Body of pancreas (tissue), 4 donors: Measurements from ENCODE around the gene CHST13.

Source experiments
- POLR2A ChIP-seq, 3 donors: fragments of 450-650 bp; IDR thresholded peaks; one replicate each; pipeline ENCODE4 v1.6.1; 2016; ENCODE audit warnings: antibody characterized with exemption in 3 of 3, mild to moderate bottlenecking in 2 of 3
- TF ChIP-seq, protein P1 (sequence below), 7 experiments: fragments of 450-650 bp in 4 of 7; fragments of 200-600 bp in 3 of 7; sonication (generic) in 3 of 7; IDR thresholded peaks; one replicate each; pipeline ENCODE4 v1.5.1; 2016 to 2019; ENCODE audit warnings: antibody characterized with exemption in 7 of 7

DNA sequence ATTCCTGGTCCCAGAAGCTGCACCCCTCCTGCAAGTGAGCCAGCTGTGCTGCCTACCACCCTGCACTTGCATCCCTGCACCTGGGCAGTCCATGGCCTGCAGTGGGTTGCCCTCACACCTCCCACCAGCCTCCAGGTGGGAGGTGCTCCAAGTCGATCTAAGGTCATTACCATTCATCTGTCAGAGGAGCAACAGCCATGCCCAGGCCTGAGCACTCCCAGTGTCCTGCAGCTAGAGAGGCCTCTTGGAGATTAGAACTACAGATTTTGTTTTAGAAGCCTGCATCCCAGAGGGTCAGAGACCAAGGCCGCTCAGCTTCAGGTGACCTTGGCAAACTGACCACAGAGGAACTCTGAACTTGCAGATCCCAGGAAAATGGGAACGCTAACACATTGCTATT lies 39.3 kb upstream of the CHST13 start:
- TF ChIP-seq, protein P1, sequence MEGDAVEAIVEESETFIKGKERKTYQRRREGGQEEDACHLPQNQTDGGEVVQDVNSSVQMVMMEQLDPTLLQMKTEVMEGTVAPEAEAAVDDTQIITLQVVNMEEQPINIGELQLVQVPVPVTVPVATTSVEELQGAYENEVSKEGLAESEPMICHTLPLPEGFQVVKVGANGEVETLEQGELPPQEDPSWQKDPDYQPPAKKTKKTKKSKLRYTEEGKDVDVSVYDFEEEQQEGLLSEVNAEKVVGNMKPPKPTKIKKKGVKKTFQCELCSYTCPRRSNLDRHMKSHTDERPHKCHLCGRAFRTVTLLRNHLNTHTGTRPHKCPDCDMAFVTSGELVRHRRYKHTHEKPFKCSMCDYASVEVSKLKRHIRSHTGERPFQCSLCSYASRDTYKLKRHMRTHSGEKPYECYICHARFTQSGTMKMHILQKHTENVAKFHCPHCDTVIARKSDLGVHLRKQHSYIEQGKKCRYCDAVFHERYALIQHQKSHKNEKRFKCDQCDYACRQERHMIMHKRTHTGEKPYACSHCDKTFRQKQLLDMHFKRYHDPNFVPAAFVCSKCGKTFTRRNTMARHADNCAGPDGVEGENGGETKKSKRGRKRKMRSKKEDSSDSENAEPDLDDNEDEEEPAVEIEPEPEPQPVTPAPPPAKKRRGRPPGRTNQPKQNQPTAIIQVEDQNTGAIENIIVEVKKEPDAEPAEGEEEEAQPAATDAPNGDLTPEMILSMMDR (IDR thresholded peaks at IDR 0.05) = no peak
- no peak for TF ChIP-seq POLR2A (IDR thresholded peaks at IDR 0.05)
